ENCODE results near the gene LEO1.

GRCh38 chr15:52002351-52002750 is 30.8 kb upstream of the LEO1 start:
- no peak for TF ChIP-seq SUZ12 (IDR thresholded peaks at IDR 0.05)
- TF ChIP-seq SP1 (IDR thresholded peaks at IDR 0.05), result no peak
- no peak for TF ChIP-seq L3MBTL2 (conservative IDR thresholded peaks at IDR 0.05)
